Spleen (tissue), 7 donors: ENCODE results near the gene PPP2R5D.

Experiments used
- POLR2A ChIP-seq, 3 donors: fragments of 450-650 bp; IDR thresholded peaks; one replicate each; pipeline ENCODE4 v1.5.1; 2017; ENCODE audit warnings: antibody characterized with exemption in 3 of 3, mild to moderate bottlenecking in 1 of 3
- POLR2AphosphoS5 ChIP-seq, 3 donors: sonication (generic); formaldehyde crosslinking; IDR thresholded peaks; one replicate each; pipeline ENCODE4 v1.5.1; 2017; ENCODE audit warnings: antibody characterized with exemption in 3 of 3
- TF ChIP-seq, protein P1 (sequence below), 11 experiments: fragments of 200-600 bp in 7 of 11; fragments of 450-650 bp in 4 of 11; sonication (generic) in 4 of 11; IDR thresholded peaks in 8 of 11; conservative IDR thresholded peaks in 3 of 11; 1 replicate in 7 of 11; 2 replicates in 4 of 11; pipeline versions ENCODE4 v1.4.0 to v1.8.0; 2016 to 2021; ENCODE audit warnings: antibody characterized with exemption in 11 of 11, inconsistent platforms in 4 of 11, mild to moderate bottlenecking in 1 of 11
- donor health status: DM: no; HTN: no; CAD: no; lungs with moderate emphysema.
- donor health status: DM: no; HTN: no; CAD: no.
- donor health status: DM: no; HTN: no; CAD: no.

DNA sequence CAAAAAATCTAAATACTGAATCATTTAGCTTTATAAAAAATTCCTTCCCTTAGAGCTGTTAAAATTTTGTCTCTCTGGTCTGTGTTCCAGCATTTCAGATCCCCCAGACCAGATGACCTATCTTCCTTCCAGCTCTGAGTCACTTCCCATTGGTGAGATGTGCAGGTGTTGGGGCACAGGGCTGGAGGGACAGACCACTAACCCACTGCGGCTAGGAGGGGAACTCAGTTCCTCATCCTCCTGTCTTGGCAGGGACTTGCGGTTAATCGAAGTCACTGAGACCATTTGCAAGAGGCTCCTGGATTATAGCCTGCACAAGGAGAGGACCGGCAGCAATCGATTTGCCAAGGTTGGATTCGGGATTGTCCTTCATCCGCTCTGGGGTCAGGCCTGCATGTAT, 49.0 kb upstream of the PPP2R5D start:
- TF ChIP-seq POLR2A (IDR thresholded peaks at IDR 0.05) (no peak), POLR2AphosphoS5 (IDR thresholded peaks at IDR 0.05) (no peak)
- TF ChIP-seq, protein P1, sequence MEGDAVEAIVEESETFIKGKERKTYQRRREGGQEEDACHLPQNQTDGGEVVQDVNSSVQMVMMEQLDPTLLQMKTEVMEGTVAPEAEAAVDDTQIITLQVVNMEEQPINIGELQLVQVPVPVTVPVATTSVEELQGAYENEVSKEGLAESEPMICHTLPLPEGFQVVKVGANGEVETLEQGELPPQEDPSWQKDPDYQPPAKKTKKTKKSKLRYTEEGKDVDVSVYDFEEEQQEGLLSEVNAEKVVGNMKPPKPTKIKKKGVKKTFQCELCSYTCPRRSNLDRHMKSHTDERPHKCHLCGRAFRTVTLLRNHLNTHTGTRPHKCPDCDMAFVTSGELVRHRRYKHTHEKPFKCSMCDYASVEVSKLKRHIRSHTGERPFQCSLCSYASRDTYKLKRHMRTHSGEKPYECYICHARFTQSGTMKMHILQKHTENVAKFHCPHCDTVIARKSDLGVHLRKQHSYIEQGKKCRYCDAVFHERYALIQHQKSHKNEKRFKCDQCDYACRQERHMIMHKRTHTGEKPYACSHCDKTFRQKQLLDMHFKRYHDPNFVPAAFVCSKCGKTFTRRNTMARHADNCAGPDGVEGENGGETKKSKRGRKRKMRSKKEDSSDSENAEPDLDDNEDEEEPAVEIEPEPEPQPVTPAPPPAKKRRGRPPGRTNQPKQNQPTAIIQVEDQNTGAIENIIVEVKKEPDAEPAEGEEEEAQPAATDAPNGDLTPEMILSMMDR (IDR thresholded peaks at IDR 0.05 in 8 of 11, conservative IDR thresholded peaks at IDR 0.05 in 3 of 11) = no peak
